ENCODE data around the gene EPB41L2. TPM values are rescaled to one million over a fixed set of nuclear protein-coding genes. Genes with fewer than 3 reads are reported as not detected.

The EPB41L2 gene
- total and polyA plus RNA-seq, 3 experiments from 2014 or later: 4.6 to 30.9 (median 27.2) TPM

DNA sequence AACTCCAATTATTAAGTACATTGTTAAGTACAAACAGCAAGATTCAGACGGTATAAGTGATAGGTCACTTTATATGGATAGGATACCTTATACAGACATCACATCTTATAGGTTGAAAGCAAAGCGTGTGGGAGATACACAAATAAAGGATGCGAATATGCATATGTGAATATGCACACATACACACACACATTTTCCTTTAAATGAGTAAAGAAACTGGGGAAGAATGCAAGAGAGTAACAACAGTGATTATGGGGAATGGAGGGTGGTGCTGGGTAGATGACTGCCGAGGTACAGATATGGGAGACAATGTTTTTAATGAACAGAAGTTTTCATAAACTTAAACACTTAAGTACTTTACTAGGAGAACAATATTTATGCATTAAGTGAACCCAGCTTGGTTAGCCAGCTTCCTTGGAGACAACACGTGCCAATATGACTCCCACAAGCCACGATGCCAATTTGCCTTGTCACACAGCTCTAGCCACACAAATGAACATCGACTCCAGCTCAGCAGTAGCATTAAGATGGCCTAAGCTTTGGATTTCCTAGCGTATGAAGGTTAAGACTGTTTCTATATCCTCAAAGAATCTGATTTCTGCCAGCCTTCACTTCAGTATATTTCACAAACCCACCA lies 96.6 kb downstream of the EPB41L2 start:
- H3K27ac Mint-ChIP-seq: no peak overlapping the region
- no peak for DNase-seq
- no peak overlapping the region for H3K4me3 ChIP-seq (ENCODE audit: low read length)
- H3K4me1 ChIP-seq (ENCODE audit: insufficient read depth, low read length): no peaks in the 10 kb centered on the region
- peaks cover 0 to 2% (median 0%) of the 10 kb centered on the region in 5 donors for H3K9me3 Mint-ChIP-seq
- H3K27me3 ChIP-seq (ENCODE audit: insufficient read depth, low read length, poor library complexity, severe bottlenecking): no peaks in the 10 kb centered on the region
- H3K27ac ChIP-seq (ENCODE audit: low read depth, low read length): no peak overlapping the region
- H3K4me1 Mint-ChIP-seq: no peaks in the 10 kb centered on the region
- no peaks in the 10 kb centered on the region for H3K27me3 Mint-ChIP-seq
- no peaks in the 10 kb centered on the region for H3K36me3 ChIP-seq (ENCODE audit: insufficient read depth, low read length)
- peaks cover 0 to 3% (median 0%) of the 10 kb centered on the region in 3 donors for H3K36me3 Mint-ChIP-seq
- CTCF ChIA-PET: no interaction called here
- H3K4me3 Mint-ChIP-seq: no peak overlapping the region
- POLR2A ChIA-PET: no interaction called here
- no peaks in the 10 kb centered on the region for H3K9me3 ChIP-seq (ENCODE audit: low read length)

GRCh38 chr6:130965656-130966055 lies 97.4 kb downstream of the EPB41L2 start:
- Histone ChIP-seq H3K9me3 (ENCODE audit: low read length) (no peaks in the 10 kb centered on the region), H3K36me3 (ENCODE audit: insufficient read depth, low read length) (no peaks in the 10 kb centered on the region), H3K27me3 (ENCODE audit: insufficient read depth, low read length, poor library complexity, severe bottlenecking) (no peaks in the 10 kb centered on the region), H3K4me1 (ENCODE audit: insufficient read depth, low read length) (no peaks in the 10 kb centered on the region), H3K4me3 (ENCODE audit: low read length) (no peak overlapping the region), H3K27ac (ENCODE audit: low read depth, low read length) (no peak overlapping the region)
- CTCF ChIA-PET: no interaction called here
- DNase-seq: no peak
- no peaks in the 10 kb centered on the region for H3K36me3 Mint-ChIP-seq
- no peak overlapping the region for H3K4me3 Mint-ChIP-seq
- peaks cover 0 to 2% (median 0%) of the 10 kb centered on the region in 5 donors for H3K9me3 Mint-ChIP-seq
- H3K4me1 Mint-ChIP-seq: no peaks in the 10 kb centered on the region
- H3K27ac Mint-ChIP-seq: no peak overlapping the region
- POLR2A ChIA-PET: no interaction called here
- no peaks in the 10 kb centered on the region for H3K27me3 Mint-ChIP-seq

DNA sequence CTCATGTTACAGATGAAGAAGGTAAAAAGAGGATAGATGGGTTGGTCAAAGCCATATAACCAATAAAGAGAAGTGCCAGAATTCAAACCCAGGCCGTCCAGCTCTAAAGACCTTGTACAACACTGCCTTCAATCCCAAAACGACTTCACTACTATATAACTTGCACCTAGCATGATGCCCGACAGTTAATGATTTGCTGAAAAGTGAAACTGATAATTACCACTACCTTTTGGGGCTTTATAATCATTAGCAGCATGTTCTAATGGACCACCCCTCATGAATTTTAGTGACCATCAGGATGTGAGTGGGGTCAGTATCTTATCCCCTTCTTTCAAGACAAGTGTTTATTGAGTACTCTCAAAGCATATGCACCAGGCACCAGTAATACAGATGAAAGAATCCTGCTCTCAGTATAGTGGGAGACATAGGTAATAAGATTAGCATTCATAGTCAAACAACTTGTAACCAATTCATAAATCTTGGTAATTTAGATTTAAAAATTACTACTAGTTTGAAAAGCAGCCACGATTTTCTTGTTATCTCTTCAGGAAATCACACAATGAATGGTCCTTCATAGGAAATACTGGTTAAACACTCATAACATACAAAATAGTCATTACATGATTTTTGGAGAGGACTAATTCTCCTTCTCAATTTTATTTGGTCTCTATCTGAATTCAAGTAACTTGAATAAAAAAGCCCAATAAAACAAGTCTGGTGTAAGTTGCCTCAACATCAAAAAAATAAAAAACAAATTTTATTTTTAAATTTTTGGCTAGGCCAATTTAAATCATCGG lies 98.0 kb downstream of the EPB41L2 start:
- no peak overlapping the region for H3K27ac Mint-ChIP-seq
- CTCF ChIA-PET: no interaction called here
- H3K4me1 Mint-ChIP-seq: no peaks in the 10 kb centered on the region

GRCh38 chr6:130964289-130964688 lies 98.8 kb downstream of the EPB41L2 start:
- H3K36me3 Mint-ChIP-seq: no peaks in the 10 kb centered on the region
- POLR2A ChIA-PET: no interaction called here
- CTCF ChIA-PET: no interaction called here

More for the DNA sequence above, 98.0 kb downstream of the EPB41L2 start:
- H3K9me3 ChIP-seq (ENCODE audit: low read length): no peaks in the 10 kb centered on the region
- Mint-ChIP-seq H3K27me3 (no peaks in the 10 kb centered on the region), H3K9me3 (peaks cover 0 to 2% (median 0%) of the 10 kb centered on the region in 5 donors), H3K4me3 (no peak overlapping the region), H3K36me3 (no peaks in the 10 kb centered on the region)
- H3K4me3 ChIP-seq (ENCODE audit: low read length): no peak overlapping the region
- POLR2A ChIA-PET: no interaction called here
- no peaks in the 10 kb centered on the region for H3K36me3 ChIP-seq (ENCODE audit: insufficient read depth, low read length)
- no peaks in the 10 kb centered on the region for H3K4me1 ChIP-seq (ENCODE audit: insufficient read depth, low read length)
- DNase-seq: no peak
- H3K27me3 ChIP-seq (ENCODE audit: insufficient read depth, low read length, poor library complexity, severe bottlenecking): no peaks in the 10 kb centered on the region
- H3K27ac ChIP-seq (ENCODE audit: low read depth, low read length): no peak overlapping the region

DNA sequence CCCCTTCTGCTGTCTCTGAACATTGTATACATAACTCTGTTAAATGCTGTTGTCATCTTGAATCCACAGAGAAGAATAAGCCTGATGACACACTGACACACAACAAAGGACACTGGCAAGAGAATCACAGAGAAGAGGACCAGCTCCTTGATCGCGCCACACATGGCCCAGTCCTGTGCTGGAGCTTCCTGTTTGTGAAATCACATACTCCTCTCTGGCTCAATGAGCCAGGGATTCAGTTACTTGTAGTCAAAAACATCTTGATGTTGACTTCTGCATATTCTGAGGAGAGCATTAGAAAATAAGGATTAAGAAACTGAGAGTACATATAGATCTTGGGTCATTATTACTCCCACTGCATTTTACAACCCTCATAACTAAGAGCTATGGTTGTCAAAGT lies 100.1 kb downstream of the EPB41L2 start:
- H3K4me1 ChIP-seq (ENCODE audit: insufficient read depth, low read length): no peaks in the 10 kb centered on the region
- H3K27me3 Mint-ChIP-seq: no peaks in the 10 kb centered on the region
- H3K36me3 ChIP-seq (ENCODE audit: insufficient read depth, low read length): no peaks in the 10 kb centered on the region
- H3K4me1 Mint-ChIP-seq: no peaks in the 10 kb centered on the region
- ChIA-PET CTCF (no interaction called here), POLR2A (no interaction called here)
- H3K27ac ChIP-seq (ENCODE audit: low read depth, low read length): no peak overlapping the region
- H3K27ac Mint-ChIP-seq: no peak overlapping the region
- peaks cover 0 to 2% (median 0%) of the 10 kb centered on the region in 5 donors for H3K9me3 Mint-ChIP-seq
- no peak overlapping the region for H3K4me3 Mint-ChIP-seq
- no peak overlapping the region for H3K4me3 ChIP-seq (ENCODE audit: low read length)
- no peaks in the 10 kb centered on the region for H3K36me3 Mint-ChIP-seq
- no peaks in the 10 kb centered on the region for H3K27me3 ChIP-seq (ENCODE audit: insufficient read depth, low read length, poor library complexity, severe bottlenecking)
- DNase-seq: no peak
- H3K9me3 ChIP-seq (ENCODE audit: low read length): no peaks in the 10 kb centered on the region

More at GRCh38 chr6:130964289-130964688, 98.8 kb downstream of the EPB41L2 start:
- no peak for DNase-seq
- H3K27ac Mint-ChIP-seq: no peak overlapping the region
- Histone ChIP-seq H3K36me3 (ENCODE audit: insufficient read depth, low read length) (no peaks in the 10 kb centered on the region), H3K27me3 (ENCODE audit: insufficient read depth, low read length, poor library complexity, severe bottlenecking) (no peaks in the 10 kb centered on the region), H3K4me1 (ENCODE audit: insufficient read depth, low read length) (no peaks in the 10 kb centered on the region), H3K27ac (ENCODE audit: low read depth, low read length) (no peak overlapping the region), H3K9me3 (ENCODE audit: low read length) (no peaks in the 10 kb centered on the region), H3K4me3 (ENCODE audit: low read length) (no peak overlapping the region)
- H3K27me3 Mint-ChIP-seq: no peaks in the 10 kb centered on the region
- H3K4me1 Mint-ChIP-seq: no peaks in the 10 kb centered on the region
- peaks cover 0 to 2% (median 0%) of the 10 kb centered on the region in 5 donors for H3K9me3 Mint-ChIP-seq
- no peak overlapping the region for H3K4me3 Mint-ChIP-seq

GRCh38 chr6:130961148-130961547 lies 101.9 kb downstream of the EPB41L2 start:
- no peak overlapping the region for H3K27ac ChIP-seq (ENCODE audit: low read depth, low read length)
- POLR2A ChIA-PET: no interaction called here
- Mint-ChIP-seq H3K27ac (no peak overlapping the region), H3K4me1 (no peaks in the 10 kb centered on the region), H3K4me3 (no peak overlapping the region), H3K27me3 (no peaks in the 10 kb centered on the region), H3K9me3 (peaks cover 0 to 4% (median 0%) of the 10 kb centered on the region in 5 donors), H3K36me3 (peaks cover 0 to 4% (median under 1%) of the 10 kb centered on the region in 3 donors)
- no peaks in the 10 kb centered on the region for H3K36me3 ChIP-seq (ENCODE audit: insufficient read depth, low read length)
- H3K9me3 ChIP-seq (ENCODE audit: low read length): no peaks in the 10 kb centered on the region
- no peaks in the 10 kb centered on the region for H3K27me3 ChIP-seq (ENCODE audit: insufficient read depth, low read length, poor library complexity, severe bottlenecking)
- CTCF ChIA-PET: no interaction called here
- no peaks in the 10 kb centered on the region for H3K4me1 ChIP-seq (ENCODE audit: insufficient read depth, low read length)
- no peak overlapping the region for H3K4me3 ChIP-seq (ENCODE audit: low read length)
- no peak for DNase-seq

DNA sequence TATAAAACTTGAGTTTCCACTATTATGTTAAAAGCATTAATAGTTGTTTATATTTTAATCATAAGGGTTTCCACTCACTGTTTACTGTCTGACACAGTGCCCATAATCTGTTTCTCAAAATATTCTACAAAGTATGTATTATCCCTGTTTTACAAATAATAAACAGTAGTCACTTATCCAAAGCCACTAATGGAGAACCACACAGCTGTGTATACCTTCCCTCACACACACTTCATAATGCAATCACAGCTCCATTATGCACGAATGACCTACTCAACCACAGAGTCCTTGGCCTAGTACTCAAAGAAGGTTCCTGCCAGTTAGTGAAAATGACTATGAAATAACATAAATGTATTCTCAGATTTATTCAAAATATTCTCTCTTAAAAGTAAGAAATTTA lies 103.1 kb downstream of the EPB41L2 start:
- ChIA-PET CTCF (no interaction called here), POLR2A (no interaction called here)
- H3K36me3 ChIP-seq (ENCODE audit: insufficient read depth, low read length): no peaks in the 10 kb centered on the region
- Mint-ChIP-seq H3K4me3 (no peak overlapping the region), H3K9me3 (peaks cover 0 to 6% (median 0%) of the 10 kb centered on the region in 5 donors), H3K27me3 (no peaks in the 10 kb centered on the region), H3K4me1 (no peaks in the 10 kb centered on the region), H3K27ac (no peak overlapping the region), H3K36me3 (peaks cover 3 to 14% (median 6%) of the 10 kb centered on the region in 3 donors)
- H3K4me3 ChIP-seq (ENCODE audit: low read length): no peak overlapping the region
- H3K9me3 ChIP-seq (ENCODE audit: low read length): no peaks in the 10 kb centered on the region
- no peak overlapping the region for H3K27ac ChIP-seq (ENCODE audit: low read depth, low read length)
- no peaks in the 10 kb centered on the region for H3K4me1 ChIP-seq (ENCODE audit: insufficient read depth, low read length)
- no peak for DNase-seq
- H3K27me3 ChIP-seq (ENCODE audit: insufficient read depth, low read length, poor library complexity, severe bottlenecking): no peaks in the 10 kb centered on the region

DNA sequence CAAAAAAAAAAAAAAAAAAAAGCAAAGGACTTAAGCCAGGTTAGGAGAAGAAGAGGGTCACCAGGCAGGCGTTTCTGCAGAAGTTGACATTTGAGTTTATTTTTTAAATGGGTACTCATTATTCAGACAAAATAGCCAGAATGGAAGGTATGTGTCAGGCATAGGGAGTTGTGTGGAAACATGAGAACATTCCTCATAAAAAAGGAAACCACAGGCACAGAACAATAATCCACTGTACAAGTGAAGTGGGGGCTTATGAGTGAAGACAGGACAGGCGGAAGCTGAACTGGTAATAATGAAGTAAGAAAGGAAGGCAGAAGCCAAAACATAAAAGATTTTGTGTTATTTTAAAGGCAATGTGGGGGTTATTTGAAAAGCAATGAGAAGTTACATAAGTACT lies 104.6 kb downstream of the EPB41L2 start:
- CTCF ChIA-PET: no interaction called here
- no peaks in the 10 kb centered on the region for H3K27me3 Mint-ChIP-seq
- no peaks in the 10 kb centered on the region for H3K4me1 Mint-ChIP-seq
- H3K27ac Mint-ChIP-seq: no peak overlapping the region
- Histone ChIP-seq H3K36me3 (ENCODE audit: insufficient read depth, low read length) (no peaks in the 10 kb centered on the region), H3K4me1 (ENCODE audit: insufficient read depth, low read length) (no peaks in the 10 kb centered on the region), H3K9me3 (ENCODE audit: low read length) (no peaks in the 10 kb centered on the region), H3K4me3 (ENCODE audit: low read length) (no peak overlapping the region), H3K27me3 (ENCODE audit: insufficient read depth, low read length, poor library complexity, severe bottlenecking) (no peaks in the 10 kb centered on the region), H3K27ac (ENCODE audit: low read depth, low read length) (no peak overlapping the region)
- H3K4me3 Mint-ChIP-seq: no peak overlapping the region
- peaks cover 0 to 6% (median 0%) of the 10 kb centered on the region in 5 donors for H3K9me3 Mint-ChIP-seq
- POLR2A ChIA-PET: no interaction called here
- no peak for DNase-seq
- peaks cover 4 to 17% (median 6%) of the 10 kb centered on the region in 3 donors for H3K36me3 Mint-ChIP-seq

All from CD8-positive, alpha-beta memory T cell (primary cell).